ENCODE results near the gene SERINC4.
A peak's percentile ranks its signal among the peaks of the same experiment; 100 is the strongest.

- no peak for TF ChIP-seq POLR2AphosphoS5 (IDR thresholded peaks at IDR 0.05)
- peak; percentile 45 to 71 (median 64) for TF ChIP-seq CTCF (IDR thresholded peaks at IDR 0.05)
- TF ChIP-seq EP300 (IDR thresholded peaks at IDR 0.05): no peak
- no peak for TF ChIP-seq POLR2A (IDR thresholded peaks at IDR 0.05)
These were observed 30.3 kb downstream of the SERINC4 start for GRCh38 chr15:43769584-43770228.
